Suprapubic skin (tissue), 4 donors: Measurements from ENCODE around the gene SNX1. TPM values are rescaled to one million over a fixed set of nuclear protein-coding genes. Genes with fewer than 3 reads are reported as not detected.

ENCODE experiments used
- DNase-seq, 2 donors: peaks; one replicate each; pipeline ENCODE4 v3.0.0-alpha.2; 2019; ENCODE audit warnings: low spot score in 2 of 2
- H3K27ac ChIP-seq: fragments of 200-600 bp; sonication (generic); one replicate; pipeline ENCODE4 v1.5.1; 2019
- H3K27me3 ChIP-seq: fragments of 200-600 bp; sonication (generic); one replicate; pipeline ENCODE4 v1.5.1; 2019
- H3K36me3 ChIP-seq: fragments of 200-600 bp; sonication (generic); one replicate; pipeline ENCODE4 v1.5.1; 2019
- H3K4me1 ChIP-seq: fragments of 200-600 bp; sonication (generic); one replicate; pipeline ENCODE4 v1.5.1; 2019
- H3K4me3 ChIP-seq: fragments of 200-600 bp; sonication (generic); one replicate; pipeline ENCODE4 v1.5.1; 2019; ENCODE audit warnings: mild to moderate bottlenecking
- H3K9me3 ChIP-seq: fragments of 200-600 bp; sonication (generic); one replicate; pipeline ENCODE4 v1.5.1; 2019
- CTCF ChIP-seq, 2 donors: fragments of 200-600 bp in 1 of 2; fragments of 450-650 bp in 1 of 2; sonication (generic) in 1 of 2; IDR thresholded peaks; one replicate each; pipeline ENCODE4 v1.5.1; 2016 to 2019; ENCODE audit warnings: antibody characterized with exemption in 2 of 2, mild to moderate bottlenecking in 1 of 2, moderate library complexity in 1 of 2
- EP300 ChIP-seq: sonication (generic); formaldehyde crosslinking; IDR thresholded peaks from one replicate; pipeline ENCODE4 v1.6.1; 2017; ENCODE audit warnings: antibody characterized with exemption
- POLR2A ChIP-seq, 2 donors: fragments of 450-650 bp; IDR thresholded peaks; one replicate each; pipeline ENCODE4 v1.6.1; 2017; ENCODE audit warnings: antibody characterized with exemption in 2 of 2, mild to moderate bottlenecking in 2 of 2, moderate library complexity in 2 of 2
- POLR2AphosphoS5 ChIP-seq, 3 donors: sonication (generic); formaldehyde crosslinking; IDR thresholded peaks; one replicate each; pipeline ENCODE4 v1.6.1; 2017; ENCODE audit warnings: antibody characterized with exemption in 3 of 3
- WGBS: methylation state at CpG from one replicate; pipeline ENCODE4 v1.1.5; 2018; 5-methylcytosine and 5-hydroxymethylcytosine counted together
- total RNA-seq, 4 donors: library from RNA; depleted of rRNA; stranded (reverse); fragments of >200 nt; gene quantifications; one replicate each; pipeline ENCODE4 v1.1.0, GENCODE V29; 2016

Gene SNX1
- total RNA-seq, 4 donors from 2014 or later = 56.4 to 96.6 (median 68.6) TPM

- peaks cover 20% of the 10 kb centered on the region for H3K27me3 ChIP-seq
- no peak for TF ChIP-seq CTCF (IDR thresholded peaks at IDR 0.05)
- no peak for TF ChIP-seq POLR2A (IDR thresholded peaks at IDR 0.05)
- no peak for TF ChIP-seq POLR2AphosphoS5 (IDR thresholded peaks at IDR 0.05)
- no peak for TF ChIP-seq EP300
- no peak overlapping the region for H3K27ac ChIP-seq
- peaks cover 9% of the 10 kb centered on the region for H3K36me3 ChIP-seq
- H3K9me3 ChIP-seq = no peaks in the 10 kb centered on the region
- H3K4me3 ChIP-seq = no peak overlapping the region
- DNase-seq = no peak
- 67% methylated on average over 9 of the region's 9 CpGs for WGBS
- peaks cover 28% of the 10 kb centered on the region for H3K4me1 ChIP-seq
Observed at GRCh38 chr15:64149893-64150578, 54.3 kb downstream of the SNX1 start.

GRCh38 chr15:64151727-64152506 is 56.1 kb downstream of the SNX1 start, which contains the start of gene SNX22:
TSS of gene SNX22 (plus strand) at chr15:64151731. CDS start at chr15:64151776, 45 bp downstream.
- peak in 1 of 2 donors; percentile 79 for DNase-seq
- H3K9me3 ChIP-seq = no peaks in the 10 kb centered on the region
- no CpG with 5 or more reads among the region's 83 CpGs for WGBS
- TF ChIP-seq POLR2AphosphoS5 (IDR thresholded peaks at IDR 0.05) (no peak), EP300 (no peak), POLR2A (IDR thresholded peaks at IDR 0.05) (no peak), CTCF (IDR thresholded peaks at IDR 0.05) (no peak)
- H3K36me3 ChIP-seq = peaks cover 28% of the 10 kb centered on the region
- H3K4me3 ChIP-seq = peak within 1 kb of the TSS; percentile 57
- H3K27me3 ChIP-seq = peaks cover 20% of the 10 kb centered on the region
- peaks cover 28% of the 10 kb centered on the region for H3K4me1 ChIP-seq
- H3K27ac ChIP-seq = no peak within 1 kb of the TSS

- no peak for TF ChIP-seq CTCF (IDR thresholded peaks at IDR 0.05)
- TF ChIP-seq POLR2A (IDR thresholded peaks at IDR 0.05) = no peak
- WGBS = 13% methylated on average over 9 of the region's 27 CpGs
- Histone ChIP-seq H3K27ac (no peak overlapping the region), H3K27me3 (peaks cover 20% of the 10 kb centered on the region), H3K4me3 (peak overlapping the region; percentile 57), H3K9me3 (no peaks in the 10 kb centered on the region), H3K4me1 (peaks cover 28% of the 10 kb centered on the region), H3K36me3 (peaks cover 36% of the 10 kb centered on the region)
- DNase-seq = no peak
Observed at GRCh38 chr15:64152507-64153387, 57.0 kb downstream of the SNX1 start.

- Histone ChIP-seq H3K27ac (no peak overlapping the region), H3K27me3 (peaks cover 20% of the 10 kb centered on the region), H3K36me3 (peaks cover 46% of the 10 kb centered on the region), H3K4me3 (no peak overlapping the region), H3K4me1 (peaks cover 28% of the 10 kb centered on the region), H3K9me3 (no peaks in the 10 kb centered on the region)
- TF ChIP-seq CTCF (IDR thresholded peaks at IDR 0.05) = peak; percentile 87 to 99
- no peak for TF ChIP-seq POLR2AphosphoS5 (IDR thresholded peaks at IDR 0.05)
- DNase-seq = peak; percentile 91 to 93
- 26% methylated on average over 11 of the region's 12 CpGs for WGBS
Observed at GRCh38 chr15:64153480-64154367, 57.9 kb downstream of the SNX1 start.
